Memory B cell (primary cell): ENCODE measurements around the gene CXCR5.
A peak's percentile ranks its signal among the peaks of the same experiment; 100 is the strongest.

Experiments
- ATAC-seq: fragments of 150-1000 bp; cut with Tn5 transposase; 2 replicates; pipeline ENCODE4 v1.10.0; 2021; ENCODE audit warnings: low read depth, mild to moderate bottlenecking, moderate library complexity
- DNase-seq, 2 donors: peaks; one replicate each; pipeline ENCODE4 v3.0.0; 2022; ENCODE audit warnings: low spot score in 2 of 2
- H3K27ac Mint-ChIP-seq: one replicate; pipeline ENCODE4 v1.8.0; 2022; ENCODE audit warnings: mild to moderate bottlenecking, moderate library complexity, mixed read lengths
- H3K27me3 Mint-ChIP-seq: one replicate; pipeline ENCODE4 v1.8.0; 2022; ENCODE audit warnings: mixed read lengths
- H3K36me3 Mint-ChIP-seq: one replicate; pipeline ENCODE4 v1.8.0; 2022; ENCODE audit warnings: mild to moderate bottlenecking, mixed read lengths
- H3K4me1 Mint-ChIP-seq: one replicate; pipeline ENCODE4 v1.8.0; 2022; ENCODE audit warnings: mixed read lengths
- H3K4me3 Mint-ChIP-seq: one replicate; pipeline ENCODE4 v1.8.0; 2022; ENCODE audit warnings: mild to moderate bottlenecking, moderate library complexity, mixed read lengths
- H3K9me3 Mint-ChIP-seq: one replicate; pipeline ENCODE4 v1.8.0; 2022; ENCODE audit warnings: mixed read lengths

CXCR5 gene

DNA sequence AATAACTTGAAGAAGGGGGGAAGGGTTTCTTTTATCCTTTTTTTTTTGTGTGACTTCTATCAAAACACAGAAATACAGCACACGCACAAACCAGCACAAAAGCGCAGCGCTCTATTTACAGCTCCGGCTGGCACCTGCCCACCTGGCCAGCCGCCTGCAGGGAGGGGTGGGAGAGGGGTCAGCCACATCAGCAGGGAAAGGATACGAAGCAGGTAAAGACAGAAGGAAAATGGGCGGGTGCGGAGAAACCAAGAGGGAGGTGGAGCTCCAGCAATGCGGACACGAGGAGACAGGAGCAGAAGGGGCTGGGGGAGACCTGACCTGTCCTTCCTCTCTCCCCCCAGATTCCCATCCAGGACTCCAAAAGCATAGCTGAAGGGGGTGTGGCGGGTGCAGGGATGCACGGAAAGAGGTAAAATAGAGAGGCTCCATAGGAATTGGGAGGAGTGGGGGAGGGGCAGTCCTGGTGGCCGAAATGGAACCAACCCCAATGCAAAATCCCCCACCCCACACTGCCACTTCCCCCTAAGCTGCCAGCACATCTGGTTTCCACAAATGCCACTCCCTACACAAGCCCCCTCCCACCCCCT lies 14.1 kb downstream of the CXCR5 start:
- H3K36me3 Mint-ChIP-seq, result peaks cover 35% of the 10 kb centered on the region
- DNase-seq, result no peak
- H3K9me3 Mint-ChIP-seq, result no peaks in the 10 kb centered on the region
- H3K4me3 Mint-ChIP-seq, result peak overlapping the region; percentile 9
- ATAC-seq, result no peak
- H3K4me1 Mint-ChIP-seq, result peaks cover 54% of the 10 kb centered on the region
- no peaks in the 10 kb centered on the region for H3K27me3 Mint-ChIP-seq
- H3K27ac Mint-ChIP-seq, result peak overlapping the region; percentile 97

DNA sequence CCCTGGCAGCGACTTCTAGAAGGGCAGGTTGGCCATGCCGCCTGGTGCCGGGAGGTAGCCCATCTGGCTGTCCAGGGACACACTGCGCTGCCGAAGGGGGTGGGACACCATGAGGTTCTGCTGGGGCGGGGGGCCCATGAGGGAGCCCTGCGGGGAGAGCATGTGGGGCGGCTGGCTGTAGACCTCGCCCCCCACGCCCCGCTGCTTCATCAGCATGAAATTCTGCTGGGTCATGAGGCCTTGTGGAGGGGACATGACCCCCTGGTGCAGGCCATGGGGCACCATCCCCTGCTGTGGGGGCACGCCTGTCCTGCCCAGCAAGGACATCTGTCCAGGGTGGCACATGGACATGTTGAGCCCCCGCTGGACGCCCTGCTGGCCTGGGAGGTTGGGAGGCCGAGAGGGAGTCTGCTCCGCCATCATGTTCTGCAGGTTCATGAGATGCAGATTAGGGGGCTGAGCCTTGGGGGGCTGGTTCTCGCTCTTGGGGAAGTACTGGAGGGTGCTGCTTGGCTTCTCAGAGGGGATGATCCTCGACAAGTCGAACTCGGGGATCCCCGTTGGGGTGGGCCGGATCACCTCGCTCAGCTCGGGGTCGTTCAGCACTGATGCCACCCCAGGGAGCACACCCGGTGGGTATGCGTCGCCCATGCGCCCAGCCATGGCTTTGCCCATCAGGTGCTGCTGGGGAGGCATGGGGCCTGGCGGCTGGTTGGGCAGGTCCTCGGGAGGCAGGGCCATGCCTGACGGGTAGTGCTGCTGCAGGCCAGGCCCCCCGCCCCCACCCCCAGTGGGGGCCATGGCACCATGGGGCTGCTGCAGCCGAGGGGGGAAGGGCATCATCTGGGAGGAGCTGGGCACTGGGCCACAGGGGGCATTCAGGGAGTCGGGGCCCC lies 15.0 kb downstream of the CXCR5 start:
- ATAC-seq, result no peak
- Mint-ChIP-seq H3K4me1 (peaks cover 47% of the 10 kb centered on the region), H3K36me3 (peaks cover 33% of the 10 kb centered on the region), H3K9me3 (no peaks in the 10 kb centered on the region), H3K4me3 (no peak overlapping the region), H3K27me3 (no peaks in the 10 kb centered on the region), H3K27ac (peak overlapping the region; percentile 50)
- DNase-seq, result no peak

DNA sequence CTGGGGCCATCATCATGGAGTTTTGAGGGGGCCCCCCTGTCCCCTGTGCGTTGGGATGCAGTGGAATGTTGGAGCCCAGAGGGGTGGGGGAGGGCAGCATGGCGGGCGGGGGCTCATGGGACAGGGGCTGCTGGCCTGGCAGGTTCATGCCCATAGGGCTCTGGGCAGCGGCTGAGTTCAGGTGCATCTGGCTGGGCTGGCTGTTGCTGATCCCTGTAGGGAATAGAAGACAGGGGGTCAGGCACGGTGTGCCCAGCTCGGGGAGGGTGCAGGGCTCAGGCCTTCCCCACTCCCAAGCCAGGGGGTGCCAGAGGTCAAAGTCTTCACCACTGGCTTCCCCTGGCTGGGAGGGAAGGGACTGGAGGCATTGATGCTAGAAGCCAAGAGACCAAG lies 15.6 kb downstream of the CXCR5 start:
- Mint-ChIP-seq H3K4me3 (no peak overlapping the region), H3K27ac (no peak overlapping the region), H3K36me3 (peaks cover 26% of the 10 kb centered on the region), H3K4me1 (peaks cover 40% of the 10 kb centered on the region), H3K27me3 (no peaks in the 10 kb centered on the region), H3K9me3 (no peaks in the 10 kb centered on the region)
- DNase-seq, result no peak
- no peak for ATAC-seq

DNA sequence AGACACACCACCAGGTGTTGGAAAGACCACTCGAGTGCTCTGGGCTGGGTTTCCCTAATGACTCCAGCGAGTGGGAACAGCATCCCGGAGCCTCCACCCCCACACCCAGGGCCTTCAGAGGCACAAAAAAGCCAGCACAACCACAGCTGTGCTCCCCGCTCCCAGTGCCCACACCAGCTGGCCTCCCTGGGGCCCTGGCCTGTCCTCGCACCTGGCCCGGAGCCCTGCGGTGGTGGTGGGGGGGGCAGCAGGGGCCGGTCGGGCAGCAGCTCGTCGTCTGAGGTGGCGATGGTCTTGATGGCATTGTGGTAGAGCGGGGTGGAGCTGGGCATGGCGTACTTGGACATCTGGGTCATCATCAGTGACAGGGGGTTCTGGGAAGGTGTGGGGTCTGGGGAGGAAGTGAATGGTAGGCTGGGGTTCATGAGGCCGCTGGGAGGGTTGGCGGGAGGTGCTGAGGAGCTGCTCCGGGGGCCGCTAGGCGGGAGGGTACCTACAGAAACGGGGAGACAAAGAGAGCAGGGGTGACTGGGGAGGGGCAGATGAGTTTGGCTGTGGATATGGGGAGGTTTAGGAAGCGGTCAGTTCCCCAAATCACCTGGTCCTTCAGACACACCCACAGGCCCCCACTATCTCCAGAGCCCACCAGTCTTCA lies 16.1 kb downstream of the CXCR5 start:
- Mint-ChIP-seq H3K4me3 (no peak overlapping the region), H3K27me3 (no peaks in the 10 kb centered on the region), H3K36me3 (peaks cover 22% of the 10 kb centered on the region), H3K4me1 (peaks cover 35% of the 10 kb centered on the region), H3K9me3 (no peaks in the 10 kb centered on the region), H3K27ac (no peak overlapping the region)
- DNase-seq (no peak), ATAC-seq (no peak)

DNA sequence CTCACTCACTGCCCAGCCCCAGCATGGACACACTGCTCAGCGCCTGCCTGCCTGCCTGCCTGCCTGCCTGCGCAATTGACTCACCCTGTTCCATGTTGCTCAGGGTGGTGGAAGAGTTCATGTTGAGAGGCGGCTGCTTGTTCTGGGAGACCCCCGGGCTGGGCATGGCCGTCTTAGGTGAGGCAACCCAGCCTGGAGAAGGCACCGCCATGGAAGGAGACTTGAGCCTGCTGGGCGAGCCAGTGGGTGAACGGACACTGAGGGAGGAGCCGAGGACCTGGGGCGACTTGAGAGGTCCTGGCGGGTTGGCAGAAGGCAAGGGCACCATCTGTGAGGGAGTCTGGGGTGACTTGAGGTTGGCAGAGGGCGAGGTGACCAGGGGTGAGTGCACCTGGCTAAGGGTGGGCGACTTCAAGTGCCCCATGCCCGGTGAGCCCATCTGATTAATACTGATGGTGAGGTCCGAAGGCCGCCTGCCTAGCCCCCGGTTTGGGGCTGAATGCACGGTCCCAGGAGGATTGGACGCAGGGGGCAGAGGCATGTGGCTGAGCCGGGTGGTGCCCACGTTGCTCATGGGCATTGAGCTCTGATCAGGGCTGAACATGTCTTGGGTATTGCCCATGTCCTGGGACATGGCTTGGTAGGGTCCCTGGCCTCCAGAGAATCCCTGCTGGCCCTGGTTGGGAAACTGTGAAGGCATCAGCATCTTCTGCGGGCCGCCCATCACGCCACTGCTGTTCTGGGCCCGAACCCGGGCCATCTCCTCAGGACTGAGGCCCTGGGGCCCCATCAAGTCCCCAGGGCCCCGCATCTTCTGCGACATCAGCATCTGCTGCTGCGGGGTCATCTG lies 17.1 kb downstream of the CXCR5 start:
- DNase-seq (no peak), ATAC-seq (no peak)
- Mint-ChIP-seq H3K27ac (no peak overlapping the region), H3K4me3 (no peak overlapping the region), H3K4me1 (peaks cover 26% of the 10 kb centered on the region), H3K9me3 (no peaks in the 10 kb centered on the region), H3K36me3 (peaks cover 13% of the 10 kb centered on the region), H3K27me3 (no peaks in the 10 kb centered on the region)

DNA sequence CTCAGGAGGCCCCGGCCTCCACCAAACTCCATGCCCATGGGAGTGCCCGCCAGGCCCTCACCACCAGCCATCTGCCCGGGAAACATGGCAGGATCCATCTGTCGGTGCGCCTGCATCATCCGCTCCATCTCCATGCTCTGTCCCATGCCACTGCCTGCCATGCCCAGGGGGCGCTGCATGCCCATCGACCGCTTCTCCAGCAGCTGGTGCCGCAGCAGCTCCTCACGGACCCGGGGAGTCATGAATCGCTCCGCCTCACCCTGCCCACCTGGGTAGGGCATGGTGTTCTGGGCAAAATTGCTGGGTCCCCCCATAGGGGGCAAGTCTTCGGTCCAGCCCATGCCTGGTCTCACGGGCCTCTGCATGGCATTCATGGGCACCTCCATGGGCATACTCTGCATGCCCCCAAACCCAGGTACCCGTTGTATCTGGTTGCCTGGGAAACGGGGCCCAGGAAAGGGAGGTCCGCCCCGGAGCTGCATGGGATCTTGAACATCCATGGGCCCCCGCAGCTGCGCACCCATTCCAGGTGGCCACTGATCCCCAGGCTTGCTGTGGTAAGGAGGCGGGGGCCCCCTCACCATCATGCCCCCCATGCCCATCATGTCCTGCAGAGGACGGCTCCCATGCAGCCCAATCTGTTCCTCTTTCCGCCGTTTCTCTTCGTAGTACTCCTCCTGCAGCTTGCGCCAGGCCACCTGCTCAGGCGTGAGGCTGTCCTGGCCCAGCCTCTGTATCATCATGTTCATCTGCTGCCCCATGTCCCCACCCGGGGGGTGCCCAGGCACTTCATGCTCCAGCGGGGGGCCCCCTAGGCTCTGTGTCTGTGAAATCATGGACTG lies 18.0 kb downstream of the CXCR5 start:
- Mint-ChIP-seq H3K9me3 (no peaks in the 10 kb centered on the region), H3K4me1 (peaks cover 24% of the 10 kb centered on the region), H3K27ac (peak overlapping the region; percentile 56), H3K27me3 (no peaks in the 10 kb centered on the region), H3K36me3 (peaks cover 12% of the 10 kb centered on the region), H3K4me3 (no peak overlapping the region)
- ATAC-seq (no peak), DNase-seq (no peak)

DNA sequence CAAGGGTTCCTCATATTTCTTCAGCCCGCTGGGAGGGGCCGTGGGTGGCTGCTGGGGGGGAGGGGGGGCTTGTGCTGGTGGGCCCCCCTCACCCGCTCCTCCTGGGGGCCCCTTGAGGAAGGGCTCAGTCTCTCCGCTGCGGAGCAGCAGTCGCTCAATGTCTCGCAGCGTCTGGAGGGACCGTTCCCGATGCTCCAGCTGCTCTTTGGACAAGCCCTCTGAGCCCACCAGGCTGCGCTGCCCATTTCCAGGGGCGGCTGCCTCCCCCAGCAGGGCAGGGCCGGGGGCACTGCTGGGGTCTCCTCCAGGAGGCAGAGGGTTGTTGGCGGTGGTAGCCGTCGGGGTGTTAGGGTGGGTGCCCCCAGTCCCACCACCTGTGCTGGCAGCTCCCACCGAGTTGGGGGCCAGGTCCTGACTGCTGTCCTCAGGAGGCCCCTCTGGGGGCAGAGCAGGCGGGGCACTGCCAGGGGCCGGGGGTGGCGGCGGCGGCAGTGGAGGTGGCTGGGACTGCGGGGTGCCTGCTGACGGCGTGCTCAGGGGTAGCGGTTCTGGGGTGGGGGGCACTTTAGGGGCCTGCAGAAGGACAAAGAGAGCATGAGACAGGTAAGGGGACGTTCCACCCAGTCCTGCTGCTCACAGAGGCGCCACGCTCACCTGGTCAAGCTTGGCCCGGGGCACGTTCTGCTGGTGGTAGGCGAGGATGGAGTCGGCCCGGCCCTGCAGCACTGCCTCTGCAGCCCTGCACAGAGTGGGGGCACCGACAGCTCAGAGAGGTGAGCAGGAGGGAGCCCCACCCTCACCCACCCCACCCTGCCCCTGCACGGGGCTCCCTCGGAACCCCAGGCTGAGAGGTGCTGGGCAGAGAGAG lies 18.9 kb downstream of the CXCR5 start:
- peak overlapping the region; percentile 56 for H3K27ac Mint-ChIP-seq
- no peaks in the 10 kb centered on the region for H3K9me3 Mint-ChIP-seq
- H3K4me1 Mint-ChIP-seq, result peaks cover 26% of the 10 kb centered on the region
- peaks cover 16% of the 10 kb centered on the region for H3K36me3 Mint-ChIP-seq
- ATAC-seq (no peak), DNase-seq (no peak)
- no peak overlapping the region for H3K4me3 Mint-ChIP-seq
- H3K27me3 Mint-ChIP-seq, result no peaks in the 10 kb centered on the region

DNA sequence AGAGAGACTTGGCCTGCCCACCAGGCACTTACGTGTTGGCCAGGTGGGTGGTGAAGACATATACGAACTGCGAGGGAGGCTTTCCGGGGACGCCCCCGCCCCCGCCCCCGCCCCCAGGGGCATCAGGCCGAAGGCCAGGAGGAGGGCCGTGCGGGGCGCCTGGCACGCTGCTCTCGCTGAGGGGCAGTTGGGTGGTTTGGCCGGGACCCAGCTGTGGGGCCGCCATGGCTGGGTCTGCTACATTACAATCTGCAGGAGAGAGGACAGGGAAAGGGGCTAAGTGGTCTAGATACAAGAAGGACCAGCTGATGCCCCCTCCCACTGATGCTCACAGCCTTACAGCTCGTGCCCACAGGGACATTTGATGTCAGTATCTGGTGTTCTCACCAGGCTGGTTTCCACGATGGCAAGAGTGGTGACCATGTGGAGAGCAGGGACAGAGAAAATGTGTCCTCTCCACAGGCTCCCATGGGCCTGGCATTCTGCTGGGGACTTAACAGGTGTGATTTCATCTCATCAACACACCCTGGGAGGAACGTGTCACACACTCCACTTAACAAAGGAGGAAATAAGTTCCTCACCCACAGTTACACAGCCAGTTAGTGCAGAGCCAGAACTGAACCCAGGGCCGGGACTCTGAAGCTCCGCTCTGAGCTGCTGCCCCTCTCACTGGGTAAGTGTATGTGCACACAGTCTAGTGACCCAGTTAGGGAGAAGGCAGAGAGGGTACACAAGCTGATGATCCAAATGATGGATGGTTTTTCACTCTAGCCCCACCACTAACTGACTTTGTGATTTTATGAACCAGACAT lies 19.7 kb downstream of the CXCR5 start:
- Mint-ChIP-seq H3K27ac (no peak overlapping the region), H3K9me3 (no peaks in the 10 kb centered on the region), H3K36me3 (peaks cover 19% of the 10 kb centered on the region), H3K4me3 (no peak overlapping the region), H3K4me1 (peaks cover 26% of the 10 kb centered on the region), H3K27me3 (no peaks in the 10 kb centered on the region)
- DNase-seq, result no peak
- no peak for ATAC-seq

DNA sequence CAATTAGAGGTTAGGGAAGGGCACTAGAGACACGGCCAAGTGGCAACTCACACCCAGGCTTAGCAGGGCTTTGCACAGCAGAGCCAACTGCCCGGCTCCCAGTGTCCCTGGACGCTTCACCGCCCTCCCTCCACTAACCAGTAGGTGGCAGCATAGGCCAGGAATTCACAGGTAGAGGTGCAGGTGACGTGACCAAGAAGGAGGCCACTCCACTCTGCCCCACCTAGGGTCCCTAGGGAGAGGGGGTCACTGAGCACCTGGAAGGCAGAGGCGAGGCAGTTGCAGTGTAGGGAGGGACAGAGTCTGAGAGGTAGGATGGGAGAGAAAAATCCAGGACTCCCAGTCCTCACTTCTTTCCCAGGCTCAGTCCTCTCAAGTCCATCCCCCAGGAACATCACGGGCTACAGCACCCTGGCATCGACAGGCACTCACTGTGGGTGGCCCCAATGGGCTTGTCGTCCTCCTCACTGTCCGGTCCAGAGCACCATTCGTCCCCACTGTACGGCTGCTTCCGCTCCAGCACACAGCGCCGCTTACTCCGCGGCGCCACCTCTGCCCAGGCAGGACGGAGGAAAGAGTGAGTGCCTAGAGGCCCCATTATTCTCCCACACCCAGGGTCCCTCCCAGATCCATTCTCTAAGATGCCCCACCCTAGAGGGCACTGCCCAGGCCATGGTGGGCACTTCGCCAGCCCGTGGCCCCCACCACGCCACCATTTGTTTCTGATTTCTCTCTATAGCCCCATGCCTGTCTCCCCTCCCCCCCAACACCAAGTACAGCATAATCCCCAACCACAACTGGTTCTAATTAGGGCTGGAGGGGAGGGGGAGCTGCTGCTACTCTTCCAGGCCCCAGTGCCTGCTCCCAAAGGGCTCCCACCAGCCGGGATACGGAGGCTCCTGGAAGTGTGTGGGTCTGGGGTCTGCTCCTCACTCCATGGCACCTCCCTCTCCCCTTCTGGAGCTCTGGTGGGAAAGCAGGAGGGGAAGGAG lies 23.7 kb downstream of the CXCR5 start:
- Mint-ChIP-seq H3K27ac (peak overlapping the region; percentile 90), H3K9me3 (no peaks in the 10 kb centered on the region), H3K4me3 (no peak overlapping the region), H3K27me3 (no peaks in the 10 kb centered on the region), H3K36me3 (peaks cover 12% of the 10 kb centered on the region), H3K4me1 (peaks cover 30% of the 10 kb centered on the region)
- ATAC-seq, result peak; percentile 91
- peak; percentile 91 to 95 for DNase-seq

DNA sequence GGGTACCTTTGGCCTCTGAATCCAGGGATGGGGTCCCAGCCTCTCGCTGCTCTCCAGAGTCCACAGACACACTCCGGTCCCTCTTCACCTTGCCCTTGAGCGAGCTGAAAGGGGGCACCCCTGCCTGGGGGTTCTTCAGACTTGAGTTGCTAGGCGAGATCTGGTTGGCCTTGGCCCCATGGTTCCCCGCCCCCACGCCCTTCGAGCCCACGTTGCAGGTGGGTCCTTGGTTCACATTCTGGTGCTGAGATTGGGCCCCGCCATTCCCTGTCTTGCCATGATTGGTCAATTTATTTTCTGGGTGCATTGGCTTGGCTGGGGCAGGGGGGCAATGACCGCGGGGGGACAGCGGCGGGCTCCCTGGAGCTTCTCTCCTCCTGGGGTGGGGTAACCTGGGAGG lies 24.6 kb downstream of the CXCR5 start:
- H3K4me3 Mint-ChIP-seq, result no peak overlapping the region
- H3K4me1 Mint-ChIP-seq, result peaks cover 37% of the 10 kb centered on the region

More for the DNA sequence above, 24.6 kb downstream of the CXCR5 start:
- no peak for DNase-seq
- H3K27ac Mint-ChIP-seq, result peak overlapping the region; percentile 90
- ATAC-seq, result no peak
- no peaks in the 10 kb centered on the region for H3K27me3 Mint-ChIP-seq
- no peaks in the 10 kb centered on the region for H3K9me3 Mint-ChIP-seq
- H3K36me3 Mint-ChIP-seq, result peaks cover 12% of the 10 kb centered on the region
